ENCODE data around the gene TMEM221. TPM values are rescaled to one million over a fixed set of nuclear protein-coding genes. Genes with fewer than 3 reads are reported as not detected.
A peak's percentile ranks its signal among the peaks of the same experiment; 100 is the strongest.

TMEM221 gene
- total RNA-seq, 4 donors from 2014 or later = 0.39 to 1.2 (median 0.68) TPM; not detected in 1

DNA sequence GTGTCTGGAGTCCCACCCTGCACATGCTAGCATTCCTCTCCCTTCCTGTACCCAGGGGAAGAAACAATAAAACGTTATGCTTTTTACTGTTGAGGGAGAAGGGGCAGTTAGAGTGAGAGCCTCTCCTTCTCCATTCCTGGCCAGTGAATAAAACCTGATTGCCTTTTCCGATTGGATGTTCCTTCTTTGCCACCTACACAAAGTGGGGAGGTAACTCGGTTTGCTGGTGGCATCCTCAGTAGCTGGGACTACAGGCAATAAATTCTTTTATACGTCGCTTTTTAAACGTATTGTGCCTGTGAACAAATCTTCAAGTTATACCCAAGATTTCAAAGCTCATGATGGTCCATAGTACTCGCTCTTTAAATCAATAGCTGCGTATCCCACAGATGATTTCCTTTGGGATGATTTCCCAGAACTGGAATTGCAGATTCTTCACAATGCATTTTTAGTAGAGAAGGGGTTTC, 29.3 kb downstream of the TMEM221 start:
- peaks cover 16% of the 10 kb centered on the region for H3K4me1 ChIP-seq
- no peak for DNase-seq (ENCODE audit: low spot score in 2 of 2)
- peak overlapping the region; percentile 90 for H3K4me3 ChIP-seq
- H3K36me3 ChIP-seq = peaks cover 14% of the 10 kb centered on the region
- peak overlapping the region; percentile 1 for H3K27ac ChIP-seq
- 18% methylated on average over 8 of the region's 8 CpGs for WGBS
- no peak for TF ChIP-seq POLR2AphosphoS5 (IDR thresholded peaks at IDR 0.05)
- TF ChIP-seq POLR2A (IDR thresholded peaks at IDR 0.05) = no peak
- TF ChIP-seq, protein P1, sequence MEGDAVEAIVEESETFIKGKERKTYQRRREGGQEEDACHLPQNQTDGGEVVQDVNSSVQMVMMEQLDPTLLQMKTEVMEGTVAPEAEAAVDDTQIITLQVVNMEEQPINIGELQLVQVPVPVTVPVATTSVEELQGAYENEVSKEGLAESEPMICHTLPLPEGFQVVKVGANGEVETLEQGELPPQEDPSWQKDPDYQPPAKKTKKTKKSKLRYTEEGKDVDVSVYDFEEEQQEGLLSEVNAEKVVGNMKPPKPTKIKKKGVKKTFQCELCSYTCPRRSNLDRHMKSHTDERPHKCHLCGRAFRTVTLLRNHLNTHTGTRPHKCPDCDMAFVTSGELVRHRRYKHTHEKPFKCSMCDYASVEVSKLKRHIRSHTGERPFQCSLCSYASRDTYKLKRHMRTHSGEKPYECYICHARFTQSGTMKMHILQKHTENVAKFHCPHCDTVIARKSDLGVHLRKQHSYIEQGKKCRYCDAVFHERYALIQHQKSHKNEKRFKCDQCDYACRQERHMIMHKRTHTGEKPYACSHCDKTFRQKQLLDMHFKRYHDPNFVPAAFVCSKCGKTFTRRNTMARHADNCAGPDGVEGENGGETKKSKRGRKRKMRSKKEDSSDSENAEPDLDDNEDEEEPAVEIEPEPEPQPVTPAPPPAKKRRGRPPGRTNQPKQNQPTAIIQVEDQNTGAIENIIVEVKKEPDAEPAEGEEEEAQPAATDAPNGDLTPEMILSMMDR (IDR thresholded peaks at IDR 0.05) = no peak
- TF ChIP-seq EP300 (IDR thresholded peaks at IDR 0.05) = no peak
- H3K9me3 ChIP-seq = no peaks in the 10 kb centered on the region
- H3K27me3 ChIP-seq = peaks cover 7% of the 10 kb centered on the region

DNA sequence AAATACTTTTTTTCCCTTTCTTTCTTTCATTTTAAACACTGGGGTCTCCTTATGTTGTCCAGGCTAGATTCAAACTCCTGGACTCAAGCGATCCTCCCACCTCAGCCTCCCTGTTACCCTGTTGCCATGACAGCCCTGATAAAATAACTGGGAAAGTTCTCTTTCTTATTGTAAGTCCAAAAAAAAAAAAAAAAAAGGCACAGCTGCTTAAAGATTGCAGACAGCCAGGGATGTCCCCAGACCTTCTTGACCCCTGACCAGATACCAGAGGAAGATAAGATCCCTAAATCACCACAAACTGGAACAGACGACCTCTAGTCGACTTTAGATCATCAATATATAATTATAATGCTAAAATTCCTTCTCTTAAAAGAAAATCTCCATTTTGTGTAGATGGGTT, 29.8 kb downstream of the TMEM221 start:
- DNase-seq (ENCODE audit: low spot score in 2 of 2) = no peak
- TF ChIP-seq EP300 (IDR thresholded peaks at IDR 0.05) (no peak), POLR2A (IDR thresholded peaks at IDR 0.05) (no peak), POLR2AphosphoS5 (IDR thresholded peaks at IDR 0.05) (no peak)
- TF ChIP-seq, protein P1 (IDR thresholded peaks at IDR 0.05) = no peak
- Histone ChIP-seq H3K27me3 (peaks cover 7% of the 10 kb centered on the region), H3K4me3 (no peak overlapping the region), H3K27ac (no peak overlapping the region), H3K9me3 (no peaks in the 10 kb centered on the region), H3K4me1 (peaks cover 16% of the 10 kb centered on the region), H3K36me3 (peaks cover 10% of the 10 kb centered on the region)
- 45% methylated on average over 3 of the region's 3 CpGs for WGBS

DNA sequence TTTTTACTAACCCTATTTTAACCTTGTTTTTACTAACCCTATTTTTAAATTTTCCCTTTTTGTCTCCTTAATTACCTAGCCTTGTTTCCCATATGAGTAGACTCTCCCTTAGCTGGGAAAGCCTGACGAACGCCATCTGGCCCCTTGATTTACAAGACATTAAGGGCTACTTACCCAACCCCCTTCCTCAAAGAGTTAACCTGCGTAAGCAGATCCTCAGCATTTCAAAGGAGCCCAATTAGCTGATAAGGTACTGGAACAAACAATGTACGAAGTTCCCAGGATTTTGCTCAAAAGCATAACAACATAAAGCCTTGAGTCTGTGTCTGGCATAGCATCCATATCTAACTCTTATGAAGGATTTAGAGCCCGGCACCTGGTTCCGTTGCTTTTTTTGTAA, 33.3 kb downstream of the TMEM221 start:
- Histone ChIP-seq H3K36me3 (no peaks in the 10 kb centered on the region), H3K27me3 (peaks cover 7% of the 10 kb centered on the region), H3K27ac (no peak overlapping the region), H3K4me1 (peaks cover 8% of the 10 kb centered on the region), H3K4me3 (no peak overlapping the region), H3K9me3 (no peaks in the 10 kb centered on the region)
- DNase-seq (ENCODE audit: low spot score in 2 of 2) = no peak
- 84% methylated on average over 6 of the region's 6 CpGs for WGBS
- no peak for TF ChIP-seq POLR2A (IDR thresholded peaks at IDR 0.05)
- no peak for TF ChIP-seq EP300 (IDR thresholded peaks at IDR 0.05)
- TF ChIP-seq POLR2AphosphoS5 (IDR thresholded peaks at IDR 0.05) = no peak
- TF ChIP-seq, protein P1 (IDR thresholded peaks at IDR 0.05) = no peak

DNA sequence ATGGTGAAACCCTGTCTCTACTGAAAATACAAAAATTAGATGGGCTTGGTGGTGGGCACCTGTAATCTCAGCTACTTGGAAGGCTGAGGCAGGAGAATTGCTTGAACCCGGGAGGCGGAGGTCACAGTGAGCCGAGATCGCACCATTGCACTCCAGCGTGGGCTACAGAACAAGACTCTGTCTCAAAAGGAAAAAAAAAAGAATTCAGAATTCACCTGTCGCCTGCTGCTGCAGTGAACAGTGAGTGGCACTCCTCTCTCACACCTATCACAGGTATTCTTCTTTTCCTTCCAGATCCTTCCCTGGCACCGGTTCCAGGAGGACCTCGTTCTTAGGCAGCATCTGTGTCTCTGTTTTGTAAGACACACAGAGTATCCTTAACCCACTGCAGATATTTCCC, 34.4 kb downstream of the TMEM221 start:
- Histone ChIP-seq H3K36me3 (no peaks in the 10 kb centered on the region), H3K4me3 (no peak overlapping the region), H3K27ac (no peak overlapping the region), H3K27me3 (peaks cover 7% of the 10 kb centered on the region), H3K4me1 (peaks cover 3% of the 10 kb centered on the region), H3K9me3 (no peaks in the 10 kb centered on the region)
- DNase-seq (ENCODE audit: low spot score in 2 of 2) = no peak
- TF ChIP-seq EP300 (IDR thresholded peaks at IDR 0.05) (no peak), POLR2AphosphoS5 (IDR thresholded peaks at IDR 0.05) (no peak), POLR2A (IDR thresholded peaks at IDR 0.05) (no peak)
- TF ChIP-seq, protein P1 (IDR thresholded peaks at IDR 0.05) = no peak
- WGBS = 86% methylated on average over 8 of the region's 8 CpGs

DNA sequence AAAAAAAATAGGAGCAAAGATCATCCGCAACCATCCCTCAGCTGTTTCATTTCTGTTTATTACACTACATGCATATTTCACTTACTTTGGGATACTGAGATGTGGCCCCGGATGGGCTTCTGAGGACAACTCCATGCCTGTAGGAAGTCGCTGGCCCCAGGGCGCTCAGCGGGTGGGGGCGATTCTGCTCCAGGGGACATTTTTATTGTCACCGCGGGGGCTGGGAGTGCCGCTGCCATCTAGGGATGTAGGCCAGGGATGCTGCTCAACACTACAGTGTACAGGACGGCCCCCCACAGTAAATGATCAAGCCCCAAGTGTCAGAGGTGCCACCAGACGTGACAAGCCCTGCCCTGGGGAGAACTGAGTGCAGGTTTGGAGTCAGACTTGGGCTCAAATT, 36.7 kb downstream of the TMEM221 start:
- Histone ChIP-seq H3K36me3 (no peaks in the 10 kb centered on the region), H3K27me3 (peaks cover 7% of the 10 kb centered on the region), H3K4me1 (peaks cover 3% of the 10 kb centered on the region), H3K27ac (no peak overlapping the region), H3K9me3 (no peaks in the 10 kb centered on the region), H3K4me3 (no peak overlapping the region)
- DNase-seq (ENCODE audit: low spot score in 2 of 2) = no peak
- TF ChIP-seq, protein P1 (IDR thresholded peaks at IDR 0.05) = no peak
- no peak for TF ChIP-seq POLR2AphosphoS5 (IDR thresholded peaks at IDR 0.05)
- 83% methylated on average over 11 of the region's 11 CpGs for WGBS

Data from suprapubic skin (tissue), 4 donors.